Upper lobe of left lung (tissue), 4 donors: Measurements from ENCODE around the gene ANKS3.

Experiments
- EP300 ChIP-seq, 4 donors: sonication (generic); formaldehyde crosslinking; IDR thresholded peaks; one replicate each; pipeline ENCODE4 v1.5.1; 2017; ENCODE audit warnings: antibody characterized with exemption in 4 of 4, control low read depth in 2 of 4
- POLR2A ChIP-seq, 4 donors: fragments of 450-650 bp; IDR thresholded peaks; one replicate each; pipeline ENCODE4 v1.5.1; 2016 to 2017; ENCODE audit warnings: antibody characterized with exemption in 4 of 4, mild to moderate bottlenecking in 2 of 4
- POLR2AphosphoS5 ChIP-seq, 2 donors: sonication (generic); formaldehyde crosslinking; IDR thresholded peaks; one replicate each; pipeline ENCODE4 v1.5.1; 2017; ENCODE audit warnings: antibody characterized with exemption in 2 of 2
- TF ChIP-seq, protein P1 (sequence below), 6 experiments: fragments of 450-650 bp in 4 of 6; fragments of 200-600 bp in 2 of 6; sonication (generic) in 2 of 6; IDR thresholded peaks; one replicate each; pipeline ENCODE4 v1.5.1; 2016 to 2019; ENCODE audit warnings: antibody characterized with exemption in 6 of 6

DNA sequence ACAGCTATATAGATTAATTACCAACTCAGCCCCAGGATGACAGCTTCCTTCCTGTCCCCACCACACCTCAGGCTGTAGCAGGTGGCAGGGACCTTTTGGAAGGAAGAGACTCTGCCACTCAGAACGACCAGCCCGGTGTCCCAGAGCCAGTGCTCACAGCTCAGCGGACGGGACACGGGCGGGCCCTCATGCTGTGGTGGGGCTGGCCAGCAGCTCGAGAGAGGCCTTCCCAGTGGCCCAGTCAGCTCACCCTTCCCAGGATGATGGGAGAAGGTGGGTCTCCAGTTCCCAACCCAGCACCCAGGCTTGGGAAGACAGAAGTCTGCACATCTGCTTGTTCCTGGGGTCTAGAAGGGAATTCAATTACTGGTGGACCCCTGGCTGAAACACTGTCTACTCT, 30.2 kb downstream of the ANKS3 start:
- TF ChIP-seq POLR2A (IDR thresholded peaks at IDR 0.05): no peak
- TF ChIP-seq, protein P1, sequence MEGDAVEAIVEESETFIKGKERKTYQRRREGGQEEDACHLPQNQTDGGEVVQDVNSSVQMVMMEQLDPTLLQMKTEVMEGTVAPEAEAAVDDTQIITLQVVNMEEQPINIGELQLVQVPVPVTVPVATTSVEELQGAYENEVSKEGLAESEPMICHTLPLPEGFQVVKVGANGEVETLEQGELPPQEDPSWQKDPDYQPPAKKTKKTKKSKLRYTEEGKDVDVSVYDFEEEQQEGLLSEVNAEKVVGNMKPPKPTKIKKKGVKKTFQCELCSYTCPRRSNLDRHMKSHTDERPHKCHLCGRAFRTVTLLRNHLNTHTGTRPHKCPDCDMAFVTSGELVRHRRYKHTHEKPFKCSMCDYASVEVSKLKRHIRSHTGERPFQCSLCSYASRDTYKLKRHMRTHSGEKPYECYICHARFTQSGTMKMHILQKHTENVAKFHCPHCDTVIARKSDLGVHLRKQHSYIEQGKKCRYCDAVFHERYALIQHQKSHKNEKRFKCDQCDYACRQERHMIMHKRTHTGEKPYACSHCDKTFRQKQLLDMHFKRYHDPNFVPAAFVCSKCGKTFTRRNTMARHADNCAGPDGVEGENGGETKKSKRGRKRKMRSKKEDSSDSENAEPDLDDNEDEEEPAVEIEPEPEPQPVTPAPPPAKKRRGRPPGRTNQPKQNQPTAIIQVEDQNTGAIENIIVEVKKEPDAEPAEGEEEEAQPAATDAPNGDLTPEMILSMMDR (IDR thresholded peaks at IDR 0.05): no peak
- no peak for TF ChIP-seq POLR2AphosphoS5 (IDR thresholded peaks at IDR 0.05)
- no peak for TF ChIP-seq EP300 (IDR thresholded peaks at IDR 0.05)
